Stimulated activated CD4-positive, alpha-beta T cell treated with anti-CD3 and anti-CD28 coated beads, TNF-alpha, amount 100 ng/mL, for 48 hours (primary cell): ENCODE data around the gene TK2.
"Not testable (repeated sequence)": the region's sequence is repeated elsewhere in the genome, so short reads cannot be mapped to it uniquely, and the experiment has no call there.

ENCODE experiments used
- DNase-seq, 3 donors: peaks; one replicate each; pipeline ENCODE4 v3.0.0-alpha.2; 2020; ENCODE audit warnings: low read depth in 3 of 3

Gene TK2

DNA sequence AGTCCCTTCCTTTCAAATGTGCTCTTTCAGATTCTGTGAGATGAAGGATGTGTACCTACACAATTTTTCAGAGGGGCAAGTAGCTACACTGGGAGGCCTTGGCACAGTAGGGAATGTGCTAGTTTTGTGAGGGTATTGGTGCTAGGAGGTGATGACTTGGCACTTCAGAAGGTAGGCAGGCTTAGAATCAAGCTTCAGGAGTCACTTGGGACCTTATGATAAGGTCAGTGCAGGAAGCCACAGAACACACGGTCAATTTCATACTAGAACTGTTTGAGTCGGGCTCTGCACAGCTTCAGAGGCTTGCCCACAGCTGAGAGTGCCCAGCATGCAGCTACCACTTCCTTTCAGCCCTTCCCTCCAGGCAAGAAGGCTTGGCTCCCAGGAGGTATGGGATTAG lies 22.4 kb upstream of the TK2 start:
- DNase-seq: no peak

DNA sequence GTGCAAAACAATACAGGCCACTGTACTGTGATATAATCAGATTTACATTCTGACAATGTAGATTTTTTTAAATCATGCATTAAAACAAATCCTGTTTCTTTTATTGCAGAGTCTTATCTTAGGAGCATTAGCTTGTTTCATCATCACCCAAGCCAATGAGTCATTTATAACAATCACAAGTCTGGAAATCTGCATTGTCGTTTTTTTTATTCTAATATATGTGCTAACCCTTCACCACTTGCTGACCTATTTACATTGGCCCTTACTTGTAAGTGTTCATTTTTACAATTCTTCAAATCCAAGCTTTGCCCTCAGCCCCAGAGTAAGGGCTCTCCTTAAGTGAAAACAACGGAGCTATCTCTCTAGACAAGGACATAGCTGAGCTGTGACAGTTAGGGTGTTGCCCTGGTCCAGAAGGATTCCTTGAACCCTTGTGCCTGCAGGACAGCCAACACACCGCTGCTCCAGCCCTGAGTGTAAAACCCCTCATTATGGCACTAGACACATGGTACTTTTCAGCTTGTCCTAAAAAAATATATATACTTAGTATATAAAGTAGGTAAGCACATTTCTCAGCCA lies 20.0 kb upstream of the TK2 start:
- DNase-seq: no peak

GRCh38 chr16:66569131-66569530 lies 19.2 kb upstream of the TK2 start:
- no peak for DNase-seq

GRCh38 chr16:66568355-66568754 lies 18.4 kb upstream of the TK2 start:
- no peak for DNase-seq

DNA sequence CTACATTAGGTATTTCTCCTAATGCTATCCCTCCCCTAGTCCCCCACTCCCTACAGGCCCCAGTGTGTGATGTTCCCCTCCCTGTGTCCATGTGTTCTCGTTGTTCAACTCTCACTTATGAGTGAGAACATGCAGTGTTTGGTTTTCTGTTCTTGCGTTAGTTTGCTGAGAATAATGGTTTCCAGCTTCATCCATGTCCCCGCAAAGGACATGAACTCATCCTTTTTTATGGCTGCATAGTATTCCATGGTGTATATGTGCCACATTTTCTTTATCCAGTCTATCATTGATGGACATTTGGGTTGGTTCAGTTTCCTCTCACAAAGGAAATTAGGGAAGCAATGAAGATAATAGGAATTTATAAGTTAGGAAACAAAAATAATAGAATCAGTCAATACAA lies 17.3 kb upstream of the TK2 start:
- not testable (repeated sequence) for DNase-seq

DNA sequence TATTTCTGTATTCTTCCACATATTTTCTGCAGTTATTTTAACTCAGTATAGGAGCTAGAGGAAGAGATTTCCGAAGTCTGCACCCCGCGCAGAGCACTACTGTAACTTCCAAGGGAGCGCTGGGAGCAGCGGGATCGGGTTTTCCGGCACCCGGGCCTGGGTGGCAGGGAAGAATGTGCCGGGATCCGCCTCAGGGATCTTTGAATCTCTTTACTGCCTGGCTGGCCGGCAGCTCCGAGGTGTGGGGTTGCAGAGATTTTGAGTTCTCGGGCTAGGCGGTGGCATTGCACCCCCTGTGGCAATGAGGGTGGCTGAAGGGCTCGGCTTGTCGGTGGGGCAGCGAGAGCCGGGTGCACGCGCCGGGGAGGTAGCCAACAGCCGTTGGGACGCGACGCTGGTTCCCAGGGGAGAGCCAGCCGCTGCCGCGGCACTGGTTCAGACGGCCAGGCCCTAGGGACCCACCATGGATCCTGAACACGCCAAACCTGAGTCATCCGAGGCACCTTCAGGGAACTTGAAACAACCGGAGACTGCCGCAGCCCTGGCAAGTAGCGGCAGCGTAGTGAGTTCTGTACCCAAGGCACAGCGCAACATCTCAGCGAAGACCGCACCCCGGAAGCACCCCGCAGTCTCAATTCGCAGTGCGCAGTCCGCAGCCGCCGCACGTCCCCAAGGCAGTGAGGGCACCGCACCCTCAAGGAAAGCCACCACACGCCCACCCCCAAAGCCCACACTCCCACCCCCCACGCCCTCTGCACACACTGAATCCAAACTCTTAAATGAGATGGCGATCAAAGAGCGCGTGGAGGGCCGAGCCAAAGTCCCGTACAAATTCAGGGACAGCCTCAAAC lies 16.4 kb upstream of the TK2 start, which contains the start of gene CMTM1:
Gene CMTM1, plus strand, starts transcription at position 389 of the 851 bp plus-strand sequence. Its CDS starts 75 bp downstream, at position 464.
- DNase-seq: no peak

DNA sequence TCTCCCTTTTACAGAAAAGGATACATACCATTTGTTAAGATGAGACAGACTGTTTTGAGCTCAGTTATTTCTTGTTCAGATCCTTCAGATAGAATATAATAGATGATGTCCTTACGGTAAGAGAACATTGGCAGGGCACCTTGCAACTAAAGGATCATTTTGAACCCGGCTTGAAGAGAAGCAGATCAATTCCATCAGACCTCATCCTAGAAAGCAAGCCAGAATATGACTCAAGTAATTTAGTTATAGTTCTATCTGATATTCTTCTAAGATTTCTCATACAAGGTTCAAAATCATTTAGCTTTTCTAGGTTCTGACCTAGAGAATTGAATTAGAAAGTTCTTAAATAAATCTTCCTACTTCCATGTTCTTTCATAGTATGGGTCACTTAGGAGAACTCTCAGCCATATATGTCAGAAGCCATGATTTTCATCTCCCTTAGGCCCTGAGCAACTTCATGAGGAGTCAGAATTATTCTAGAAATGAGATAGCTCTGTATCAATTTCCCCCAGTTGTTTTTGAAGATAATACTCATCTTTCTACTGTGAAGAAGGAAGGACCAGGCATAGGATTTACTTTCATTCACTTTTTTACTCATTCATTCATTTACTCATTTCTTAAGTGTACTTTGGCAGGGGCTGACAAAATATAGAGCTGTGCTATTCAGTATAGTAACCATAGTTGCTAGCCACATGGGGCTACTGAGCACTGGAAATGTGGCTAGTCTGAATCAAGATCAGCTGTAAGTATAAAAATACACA lies 13.8 kb upstream of the TK2 start:
- no peak for DNase-seq

GRCh38 chr16:66562986-66563385 lies 13.1 kb upstream of the TK2 start:
- no peak for DNase-seq

DNA sequence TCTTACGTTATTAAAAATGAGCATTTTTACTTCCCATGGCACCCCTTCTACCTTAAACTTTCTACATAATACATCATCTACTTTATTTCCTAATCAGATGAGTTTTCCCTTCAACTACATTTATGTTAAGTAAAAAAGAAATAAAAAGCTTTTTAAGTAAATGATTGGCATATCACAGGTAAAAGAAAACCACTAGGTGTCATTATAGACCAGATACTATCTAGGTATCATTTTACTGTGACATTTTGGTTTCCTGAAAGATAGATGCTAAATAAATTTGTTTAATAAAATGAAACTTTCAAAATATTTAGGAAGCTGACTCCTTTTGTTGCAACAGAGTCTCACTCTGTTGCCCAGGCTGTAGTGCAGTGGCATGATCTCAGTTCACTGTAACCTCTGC lies 12.5 kb upstream of the TK2 start:
- DNase-seq: no peak

DNA sequence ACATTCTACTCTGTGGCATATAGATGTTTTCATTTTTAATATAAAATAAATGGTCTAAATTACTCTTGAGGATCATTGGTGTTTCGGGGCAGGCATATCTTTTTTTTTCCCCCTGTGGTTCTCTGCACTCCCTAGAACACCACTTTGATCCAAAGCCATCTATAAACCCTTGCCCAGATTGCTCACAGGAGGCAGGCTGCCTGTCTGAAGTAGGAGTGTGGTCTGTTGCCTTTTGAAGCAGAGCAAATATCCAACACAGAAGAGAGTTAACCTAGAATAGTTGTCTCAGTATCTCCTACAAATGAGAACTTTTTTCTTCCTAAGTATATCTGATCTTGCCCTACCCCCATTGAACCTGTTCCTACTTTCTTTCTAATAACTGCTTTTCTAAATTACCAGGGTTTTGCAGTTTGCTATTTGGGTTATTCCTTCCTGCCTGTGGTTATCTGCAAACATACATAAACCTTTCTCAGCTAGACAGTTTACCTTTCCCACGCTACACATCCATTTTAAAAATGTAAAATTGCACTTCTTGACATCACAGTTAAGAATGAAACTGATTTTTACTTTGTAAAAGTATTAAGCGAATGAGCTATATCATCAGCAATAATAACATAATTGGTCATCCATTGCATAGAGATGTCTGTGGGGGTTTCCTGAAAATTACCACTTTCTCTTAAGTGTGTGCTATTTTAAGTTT lies 11.6 kb upstream of the TK2 start:
- no peak for DNase-seq

DNA sequence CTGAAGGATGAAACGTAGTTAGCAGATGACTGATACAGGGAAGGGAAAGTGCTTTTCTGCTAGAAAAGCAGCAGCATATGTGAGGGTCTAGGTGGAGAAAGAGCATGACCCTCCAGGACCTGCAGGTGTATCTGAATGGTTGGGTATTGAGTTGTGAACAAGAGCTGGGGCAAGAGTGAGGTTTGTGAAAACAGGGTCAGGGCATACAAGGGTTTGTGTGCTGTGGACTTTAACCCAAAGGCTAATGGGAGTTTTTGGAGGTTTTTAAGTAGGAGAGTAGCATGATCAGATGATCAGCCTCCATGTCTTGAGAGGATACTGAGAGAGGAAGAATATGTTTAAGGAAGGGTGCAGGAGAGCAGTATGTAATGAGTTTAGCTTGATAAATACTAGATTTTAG lies 10.2 kb upstream of the TK2 start:
- no peak for DNase-seq

DNA sequence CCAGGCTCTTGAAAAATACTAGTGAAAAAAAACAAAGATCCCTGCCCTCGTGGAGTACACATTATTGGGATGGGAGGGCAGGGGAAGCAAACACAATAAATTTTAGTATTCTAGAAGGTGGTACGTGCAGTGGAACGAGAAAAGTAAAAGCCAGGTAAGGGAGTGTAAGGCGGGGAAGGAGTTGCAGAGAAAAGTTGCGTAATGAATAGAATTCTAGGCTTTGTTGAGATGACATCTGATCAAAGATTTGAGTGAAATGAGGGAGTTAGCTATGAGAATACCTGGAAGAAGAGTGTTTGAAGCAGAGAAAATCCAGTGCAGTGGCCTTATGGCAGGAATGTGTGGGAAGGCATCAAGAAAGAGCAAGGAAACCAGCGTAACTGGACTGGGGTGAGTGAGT lies 4.6 kb upstream of the TK2 start:
- no peak for DNase-seq

- DNase-seq: no peak
These were observed 4.1 kb upstream of the TK2 start for GRCh38 chr16:66554021-66554420.

DNA sequence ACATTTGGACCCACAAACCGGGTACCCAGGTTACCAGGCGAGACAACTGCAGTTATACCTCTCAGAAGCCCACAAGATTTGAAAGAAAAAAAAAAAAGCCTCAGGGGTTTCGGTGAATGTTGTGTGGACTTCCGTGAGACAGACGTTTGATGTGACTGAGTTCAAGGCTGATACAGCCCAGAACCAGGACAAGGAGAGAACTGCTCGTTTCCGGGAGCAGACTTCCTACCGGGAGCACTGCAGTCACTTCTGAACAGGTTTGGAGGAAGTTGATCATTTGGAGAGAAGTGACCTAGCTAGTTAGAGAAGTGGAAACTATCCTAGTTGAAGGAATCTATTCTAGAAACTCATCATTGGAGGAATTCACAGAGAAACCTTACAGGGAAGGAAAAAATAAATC lies 3.3 kb upstream of the TK2 start:
- no peak for DNase-seq

DNA sequence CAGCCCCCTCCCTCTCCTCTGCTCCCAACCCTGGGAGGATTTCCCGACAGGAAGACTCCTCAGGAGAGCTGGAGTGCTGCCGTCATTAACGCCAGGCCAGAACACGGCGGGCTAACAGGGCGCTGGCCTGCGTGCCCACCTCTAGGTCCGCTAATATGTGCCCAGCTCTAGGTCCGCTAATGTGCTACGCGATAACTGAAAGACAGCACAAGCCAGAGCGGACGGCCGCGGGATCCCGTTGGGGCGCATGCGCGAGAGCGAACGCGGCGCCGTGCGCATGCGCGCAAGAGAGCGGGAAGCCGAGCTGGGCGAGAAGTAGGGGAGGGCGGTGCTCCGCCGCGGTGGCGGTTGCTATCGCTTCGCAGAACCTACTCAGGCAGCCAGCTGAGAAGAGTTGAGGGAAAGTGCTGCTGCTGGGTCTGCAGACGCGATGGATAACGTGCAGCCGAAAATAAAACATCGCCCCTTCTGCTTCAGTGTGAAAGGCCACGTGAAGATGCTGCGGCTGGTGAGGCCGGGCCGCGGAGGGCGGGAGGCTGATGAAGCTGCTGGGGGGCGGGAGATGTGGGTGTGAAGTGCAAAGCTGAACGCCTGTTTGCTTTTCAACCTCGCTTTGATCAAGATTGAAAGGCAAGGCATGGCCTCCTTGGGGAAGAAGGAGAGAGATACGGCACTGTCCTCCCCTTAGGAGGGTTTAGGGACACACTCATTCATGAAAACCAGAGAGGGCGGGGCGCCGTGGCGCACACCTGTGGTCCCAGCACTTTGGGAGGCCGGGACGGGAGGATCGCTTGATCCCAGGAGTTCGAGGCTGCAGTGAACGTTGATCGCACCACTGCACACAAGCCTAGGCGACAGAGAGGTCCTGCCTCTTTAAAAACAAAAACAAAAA lies 2.6 kb upstream of the TK2 start, which contains the start of gene CKLF:
Gene CKLF, plus strand, starts transcription at position 291 of the 892 bp plus-strand sequence. Its CDS starts 140 bp downstream, at position 431.
- peak; percentile 79 to 84 (median 82) for DNase-seq

DNA sequence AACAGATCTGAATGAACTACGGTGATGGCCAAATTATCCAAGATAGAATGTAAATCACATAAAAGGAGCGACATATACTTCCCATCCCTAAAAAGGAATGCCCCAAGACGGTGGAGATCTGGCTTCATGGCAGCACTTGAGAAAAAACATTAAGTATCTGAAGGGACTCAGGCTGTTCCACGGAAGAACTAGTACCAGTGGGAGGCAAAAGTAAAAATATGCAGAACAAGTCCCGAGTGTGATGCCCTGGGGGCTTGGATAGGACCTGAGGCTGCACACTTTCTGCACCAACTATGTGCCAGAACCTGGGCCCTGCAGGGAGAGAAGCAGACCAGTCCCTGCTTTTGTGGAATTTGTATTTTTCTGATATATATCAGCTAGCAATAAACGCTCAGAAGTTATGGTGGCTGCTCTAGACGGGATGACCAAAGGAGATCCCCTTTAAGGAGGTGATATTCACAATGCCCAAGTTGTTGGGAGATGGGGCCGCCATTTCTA lies 1.9 kb upstream of the TK2 start:
- DNase-seq: peak in 1 of 3 donors; percentile 18

DNA sequence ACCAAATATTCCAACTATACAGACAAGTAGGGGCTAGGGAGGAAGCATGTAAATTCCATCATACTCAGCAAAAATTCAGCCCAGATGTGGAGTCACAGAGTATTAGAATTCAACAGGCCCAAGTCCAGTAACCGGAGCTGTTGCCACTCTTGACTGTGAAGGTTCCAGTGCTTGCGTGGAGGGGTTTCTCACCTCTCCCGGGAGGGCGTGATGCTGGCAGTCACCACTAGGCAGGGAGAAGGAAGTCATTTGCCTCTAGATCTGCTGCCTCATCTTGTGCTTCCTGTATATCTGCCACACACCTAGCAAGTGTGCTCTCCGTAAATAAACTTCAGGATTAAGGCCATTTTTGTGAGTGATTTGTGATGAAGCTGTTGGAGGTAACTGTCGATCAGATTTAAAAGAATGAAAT lies 1.4 kb upstream of the TK2 start:
- DNase-seq: peak; percentile 22 to 49 (median 48)

DNA sequence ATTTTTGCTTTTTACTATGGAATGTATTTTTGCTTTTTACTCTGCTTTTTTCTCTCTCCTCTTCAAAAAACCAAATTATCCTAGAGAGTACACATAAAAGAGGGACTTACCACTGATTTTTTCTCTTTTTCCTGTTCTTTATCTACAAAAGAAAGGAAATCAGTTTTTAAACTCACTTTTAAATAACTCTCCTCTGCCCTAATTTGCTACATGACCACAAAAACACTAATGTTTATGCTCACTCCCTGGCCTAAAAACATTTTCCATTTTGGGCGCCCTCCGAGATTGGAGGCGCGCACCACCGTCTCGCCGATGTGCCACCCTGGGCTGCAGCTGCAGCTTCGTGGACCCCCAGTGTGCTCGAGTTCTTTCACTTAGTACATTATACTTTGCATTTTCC lies 1.1 kb downstream of the TK2 start:
- no peak for DNase-seq

DNA sequence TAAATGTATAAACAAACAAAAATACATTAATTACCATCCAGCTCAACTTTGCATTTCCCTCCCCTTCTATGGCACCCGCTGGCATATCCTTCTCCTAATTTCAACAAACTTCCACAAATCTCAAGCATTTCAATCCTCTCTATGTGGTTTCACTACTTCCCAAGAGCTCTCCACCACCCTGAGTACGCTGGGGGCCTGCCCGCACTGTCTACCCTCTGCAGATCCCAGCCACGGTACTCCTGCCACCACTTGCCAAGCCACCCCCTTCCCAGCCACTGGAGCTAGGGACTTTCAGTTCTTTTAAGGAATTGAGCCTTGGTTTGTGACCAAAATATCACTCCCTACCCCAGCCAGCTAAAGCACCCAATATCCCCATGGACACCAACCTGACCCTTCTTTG lies 1.9 kb downstream of the TK2 start:
- no peak for DNase-seq

DNA sequence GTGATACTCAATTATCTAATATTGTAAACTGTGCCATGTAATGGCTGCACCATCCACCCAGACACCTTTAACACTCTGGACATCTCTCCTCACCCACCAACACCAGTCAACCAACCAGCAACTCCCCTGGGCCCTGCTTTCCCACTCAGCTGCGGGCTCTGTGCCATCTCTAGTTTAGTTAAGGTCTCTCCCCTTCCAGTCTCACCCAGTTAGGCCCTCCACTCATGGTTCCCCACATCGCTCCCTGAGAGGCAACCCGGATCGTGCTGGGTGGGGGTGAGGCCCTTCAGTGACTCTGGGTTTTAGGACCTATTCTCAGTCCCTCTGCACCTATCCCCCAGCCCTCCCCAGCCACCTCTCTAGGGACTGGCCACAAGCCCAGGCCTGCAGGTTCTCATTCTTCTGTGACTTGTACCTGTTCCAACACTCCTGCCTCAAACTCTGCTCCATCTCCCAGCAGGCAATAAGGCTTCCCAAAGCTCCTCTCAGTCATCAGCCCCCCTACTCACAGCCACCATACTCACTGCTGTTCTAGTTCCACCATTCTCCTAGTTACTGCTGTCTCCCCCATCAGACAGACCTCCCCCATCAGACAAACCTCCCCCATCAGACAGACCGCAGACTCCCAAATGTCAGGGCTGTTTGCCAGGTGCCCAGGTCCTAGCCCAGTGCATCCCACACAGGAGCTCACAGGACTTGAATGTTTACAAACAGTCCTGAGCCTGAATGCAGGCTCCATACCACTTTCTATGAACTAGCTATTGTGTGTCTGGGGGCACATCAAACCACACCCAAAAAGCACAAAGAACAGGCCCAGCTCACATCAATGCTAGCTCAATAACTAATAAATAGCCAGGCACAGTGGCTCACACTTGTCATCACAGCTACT lies 2.6 kb downstream of the TK2 start:
- DNase-seq: no peak
